SK-MEL-5 (cell line): ENCODE results near the gene HSPBP1. TPM values are rescaled to one million over a fixed set of nuclear protein-coding genes. Genes with fewer than 3 reads are reported as not detected.
A peak's percentile ranks its signal among the peaks of the same experiment; 100 is the strongest.

Experiments
- DNase-seq: peaks from one replicate; pipeline ENCODE4 v3.0.0-alpha.2; 2016; ENCODE audit warnings: low read depth, low spot score
- in situ Hi-C: cut with HindIII; loops from 2 replicates; pipeline ENCODE4 v1.10.0; 2016; ENCODE audit warnings: low sequenced_read_pairs, high pct_unique_total_duplicates, low pct_unique_long_range_greater_than_20kb
- total RNA-seq: library from RNA; depleted of rRNA; stranded (reverse); fragments of >200 nt; shearing (Covaris generic); gene quantifications from 2 replicates; pipeline ENCODE4 v1.2.3, GENCODE V29; 2014

Gene HSPBP1
- total RNA-seq, 1 experiment from 2014 or later = 33.7 TPM

DNA sequence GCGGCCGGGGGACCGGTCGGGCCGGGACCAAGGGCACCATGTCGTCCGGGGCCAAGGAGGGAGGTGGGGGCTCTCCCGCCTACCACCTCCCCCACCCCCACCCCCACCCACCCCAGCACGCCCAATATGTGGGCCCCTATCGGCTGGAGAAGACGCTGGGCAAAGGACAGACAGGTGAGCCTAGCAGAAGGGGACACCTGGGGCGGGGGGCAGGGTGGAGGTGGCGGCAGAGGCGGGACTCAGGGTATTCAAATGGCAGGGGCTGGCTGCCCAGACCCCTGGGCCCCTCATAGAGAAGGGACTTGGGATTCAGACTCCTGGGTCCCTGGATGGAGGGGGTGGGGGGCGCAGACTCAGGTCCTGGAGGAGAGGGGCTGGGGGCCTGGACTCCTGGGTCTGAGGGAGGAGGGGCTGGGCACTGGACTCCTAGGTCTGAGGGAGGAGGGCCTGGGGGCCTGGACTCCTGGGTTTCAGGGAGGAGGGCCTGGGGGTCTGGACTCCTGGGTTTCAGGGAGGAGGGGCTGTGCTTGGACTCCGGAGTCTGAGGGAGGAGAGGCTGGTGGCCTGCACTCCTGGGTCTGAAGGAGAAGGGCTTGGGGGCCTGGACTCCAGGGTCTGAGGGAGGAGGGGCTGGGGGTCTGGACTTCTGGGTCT, 4.6 kb upstream of the HSPBP1 start:
- in situ Hi-C loops = no loop called here
- no peak for DNase-seq

DNA sequence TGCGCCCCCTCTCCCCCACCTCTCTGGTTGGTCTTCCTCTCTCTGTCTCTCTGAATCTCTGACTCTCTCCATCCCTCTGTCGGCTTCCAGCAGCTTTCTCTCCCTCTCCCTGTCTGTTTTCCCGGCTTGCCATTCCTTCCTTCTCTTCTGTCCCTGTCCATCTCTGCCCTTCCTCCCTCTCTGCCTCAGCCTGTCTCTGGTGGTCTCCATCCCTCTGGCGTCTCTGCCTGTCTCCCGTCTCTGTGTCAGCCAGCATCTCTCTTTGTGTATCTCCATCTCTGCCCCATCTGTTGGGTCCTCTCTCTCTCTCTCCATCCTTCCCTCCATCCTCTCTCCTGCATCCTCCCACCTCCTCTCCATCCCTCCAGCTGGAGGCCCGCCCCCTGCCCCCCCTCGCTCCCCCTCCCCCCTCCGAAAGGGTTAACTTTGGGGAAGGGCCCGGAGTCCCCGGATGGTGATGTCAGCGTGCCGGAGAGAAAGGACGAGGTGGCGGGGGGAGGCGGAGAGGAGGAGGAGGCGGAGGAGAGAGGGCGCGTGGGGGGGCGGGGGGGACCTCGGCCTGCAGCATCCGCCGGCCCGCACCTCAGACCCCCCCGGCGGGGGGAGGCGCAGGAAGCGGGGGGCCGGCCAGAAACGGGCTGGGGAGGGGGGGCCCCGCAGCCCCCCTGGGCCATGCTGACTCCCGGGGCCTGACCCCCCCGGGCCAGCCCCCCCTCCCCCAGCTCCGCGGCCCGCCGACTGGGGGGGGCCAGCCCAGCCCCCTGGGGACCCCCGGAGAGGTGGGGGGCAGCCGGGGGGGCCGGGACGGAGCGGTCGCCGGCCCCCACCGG, 3.9 kb upstream of the HSPBP1 start, which contains the start of gene BRSK1:
Gene BRSK1 (plus strand): TSS at position 450 of the 830 bp plus-strand sequence. CDS start 446 bp downstream, outside the sequence.
- peak; percentile 58 for DNase-seq
- in situ Hi-C loops = no loop called here

DNA sequence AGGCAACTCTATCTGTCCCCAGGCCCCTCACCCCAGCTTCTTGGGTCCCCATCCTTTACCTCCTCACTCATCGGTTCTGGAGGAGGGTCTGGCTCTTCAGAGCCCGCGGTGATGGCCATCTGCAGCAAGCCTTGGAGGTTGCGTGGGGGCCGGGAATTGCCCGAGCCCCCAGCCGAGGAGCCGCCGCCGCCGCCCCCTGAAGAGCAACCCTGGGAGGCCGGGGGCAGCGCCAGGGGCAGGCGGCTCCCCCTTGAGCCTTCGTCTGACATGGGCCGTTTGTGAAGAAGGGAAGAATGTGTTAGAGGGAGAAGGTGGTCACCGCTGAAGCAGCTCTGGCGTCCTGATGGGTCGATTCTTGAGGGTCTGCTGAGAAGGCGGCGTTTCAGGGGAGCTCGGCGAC, 570 bp downstream of the HSPBP1 start:
- no peak for DNase-seq
- in situ Hi-C loops = no loop called here

DNA sequence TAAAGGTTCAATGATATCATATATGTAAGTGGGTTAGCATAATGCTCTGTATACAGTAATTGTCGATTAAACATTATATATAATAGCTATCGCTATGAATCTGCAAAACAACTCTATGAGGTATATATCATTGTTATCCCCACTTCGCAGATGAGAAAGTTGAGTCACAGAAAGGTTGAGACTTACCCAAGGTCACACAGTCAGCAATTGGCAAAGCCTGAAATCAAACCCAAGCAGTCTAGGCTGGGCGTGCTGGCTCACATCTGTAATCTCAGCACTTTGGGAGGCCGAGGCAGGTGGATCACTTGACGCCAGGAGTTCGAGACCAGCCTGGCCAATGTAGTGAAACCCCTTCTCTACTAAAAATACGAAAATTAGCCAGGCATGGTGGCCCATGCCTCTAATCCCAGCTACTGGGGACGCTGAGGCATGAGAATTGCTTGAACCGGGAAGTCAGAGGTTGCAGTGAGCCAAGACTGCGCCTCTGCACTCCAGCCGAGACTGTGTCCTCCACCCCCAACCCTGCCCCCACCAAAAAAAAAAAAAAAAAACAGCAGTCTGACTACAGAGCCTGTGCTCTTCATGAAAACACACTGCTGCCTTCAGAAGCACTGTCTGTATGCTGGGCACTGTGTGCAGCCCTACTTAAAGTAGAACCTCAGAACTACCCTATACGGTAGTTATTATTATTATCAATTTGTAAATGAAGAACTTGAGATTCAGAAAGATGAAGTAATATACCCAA, 1.3 kb downstream of the HSPBP1 start:
- no peak for DNase-seq

DNA sequence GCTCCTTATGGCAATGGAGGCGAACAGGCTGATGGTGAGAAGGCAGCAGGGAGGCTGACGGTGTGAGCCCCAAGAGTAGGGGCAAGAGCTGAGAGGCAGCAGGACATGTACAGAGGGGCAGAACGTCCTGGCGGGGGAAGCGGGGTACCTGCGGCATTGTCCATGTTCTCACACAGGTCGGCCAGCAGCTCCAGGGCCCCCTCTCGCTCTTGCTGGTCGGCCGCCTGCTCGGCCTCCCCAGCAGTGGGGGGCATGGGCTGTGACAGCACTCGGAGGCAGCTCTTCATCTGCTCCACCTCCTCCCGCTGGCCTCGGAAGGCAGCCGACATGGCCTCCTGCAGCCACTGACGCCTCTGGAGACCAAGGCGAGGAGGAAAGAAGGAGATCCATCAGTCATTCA, 2.4 kb downstream of the HSPBP1 start:
- in situ Hi-C loops = no loop called here
- no peak for DNase-seq

More for the DNA sequence above, 1.3 kb downstream of the HSPBP1 start:
- in situ Hi-C loops = no loop called here

DNA sequence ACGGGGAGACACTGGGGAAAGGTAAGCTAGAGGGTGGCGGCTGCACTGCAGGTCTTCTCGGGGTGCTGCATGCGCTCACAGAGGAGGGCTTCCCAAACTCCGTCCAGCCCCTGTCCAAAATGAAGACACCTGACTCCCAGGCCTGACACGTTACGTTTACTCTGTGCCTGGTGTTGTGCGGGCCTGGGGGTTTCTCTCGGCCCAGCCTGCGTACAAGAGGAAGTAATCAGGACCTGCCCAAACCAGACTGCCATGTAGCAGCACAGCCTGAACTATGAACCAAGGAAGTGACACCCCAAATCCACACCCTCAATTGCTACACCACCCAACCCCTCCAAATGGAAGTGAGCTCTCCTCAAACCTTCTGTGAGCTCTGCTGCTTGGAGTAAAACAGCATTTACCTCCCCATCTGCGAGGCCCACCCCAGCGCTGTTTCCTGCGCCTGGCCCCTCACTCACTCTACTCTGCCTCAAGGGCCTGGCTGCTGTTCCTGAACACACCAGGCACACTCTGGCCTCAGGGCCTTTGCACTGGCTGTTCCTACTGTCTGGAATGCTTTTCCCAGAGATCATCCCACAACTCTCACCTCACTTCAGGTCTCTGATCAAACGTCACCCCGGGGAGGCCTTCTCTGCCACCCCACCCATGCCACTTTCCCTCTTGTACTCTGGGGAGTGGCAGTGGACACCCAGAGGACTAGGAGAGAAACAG, 3.0 kb downstream of the HSPBP1 start:
- no peak for DNase-seq
- in situ Hi-C loops = no loop called here

DNA sequence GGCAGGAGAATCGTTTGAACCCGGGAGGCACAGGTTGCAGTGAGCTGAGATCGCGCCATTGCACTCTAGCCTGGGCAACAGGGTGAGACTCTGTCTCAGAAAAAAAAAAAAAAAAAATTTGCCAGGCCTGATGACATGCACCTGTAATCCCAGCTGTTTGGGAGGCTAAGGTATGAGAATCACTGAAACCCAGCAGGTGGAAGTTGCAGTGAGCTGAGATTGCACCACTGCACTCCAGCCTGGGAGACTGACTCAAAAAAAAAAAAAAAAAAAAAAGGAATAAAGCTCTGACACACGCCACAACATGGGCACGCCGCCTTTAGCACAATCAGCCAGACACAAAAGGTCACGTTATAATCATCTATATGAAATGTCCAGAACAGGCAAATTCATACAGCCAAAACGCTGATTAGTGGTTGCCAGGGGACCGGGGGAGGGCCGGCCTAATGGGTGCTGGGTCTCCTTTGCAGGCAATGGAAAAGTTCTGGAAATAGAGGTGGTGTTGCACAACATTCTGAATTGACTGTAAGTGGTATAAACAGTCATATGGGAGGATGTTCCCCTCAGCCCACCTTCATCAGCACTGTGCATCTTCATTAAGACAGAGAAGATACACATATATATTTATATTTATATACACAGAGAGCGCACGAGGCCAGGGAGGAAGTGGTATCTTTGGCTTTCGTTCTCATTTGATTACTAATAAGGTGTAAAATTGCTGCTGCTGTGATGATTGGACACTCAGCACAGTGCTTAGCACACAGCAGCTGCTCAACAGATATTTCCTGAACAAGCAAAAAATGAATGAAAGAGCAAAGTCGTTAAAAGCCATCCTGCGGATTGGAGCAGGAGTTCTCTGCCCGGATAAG, 3.8 kb downstream of the HSPBP1 start:
- DNase-seq = no peak
- in situ Hi-C loops = no loop called here

DNA sequence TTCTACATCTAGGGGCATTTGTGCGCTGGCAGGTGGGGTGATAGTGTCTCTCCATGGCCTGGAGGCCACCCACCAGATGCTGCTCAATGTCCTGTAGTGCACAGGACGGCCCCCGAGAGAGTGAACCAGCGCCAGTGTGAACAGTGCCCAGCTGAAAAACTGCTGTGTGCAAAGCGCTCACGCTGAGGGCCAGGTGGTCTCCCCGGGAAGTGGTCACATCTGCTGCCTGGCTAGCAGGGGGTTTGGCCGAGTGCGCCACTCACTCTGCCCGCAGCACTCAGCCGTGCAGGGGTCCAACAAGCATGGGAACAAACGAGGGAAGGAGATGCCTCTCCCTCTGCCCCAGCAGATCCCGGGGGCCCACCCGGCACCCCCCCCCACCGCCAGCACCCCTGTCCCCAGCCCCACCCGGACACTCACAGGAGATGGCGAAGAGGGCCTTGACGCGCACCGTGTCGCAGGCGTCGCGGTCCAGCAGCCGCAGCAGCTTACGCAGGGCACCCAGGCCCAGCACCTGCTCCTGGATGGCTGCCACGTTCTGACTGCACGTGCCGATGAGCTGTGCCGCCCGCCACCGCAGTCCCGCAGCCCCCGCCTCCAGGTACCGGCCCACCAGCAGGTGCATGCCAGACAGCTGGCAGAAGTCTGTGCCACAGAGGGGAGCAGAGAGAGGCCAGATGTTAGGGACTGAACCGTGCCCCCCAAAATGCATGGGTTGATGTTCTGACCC, 5.8 kb downstream of the HSPBP1 start:
- in situ Hi-C loops = no loop called here

DNA sequence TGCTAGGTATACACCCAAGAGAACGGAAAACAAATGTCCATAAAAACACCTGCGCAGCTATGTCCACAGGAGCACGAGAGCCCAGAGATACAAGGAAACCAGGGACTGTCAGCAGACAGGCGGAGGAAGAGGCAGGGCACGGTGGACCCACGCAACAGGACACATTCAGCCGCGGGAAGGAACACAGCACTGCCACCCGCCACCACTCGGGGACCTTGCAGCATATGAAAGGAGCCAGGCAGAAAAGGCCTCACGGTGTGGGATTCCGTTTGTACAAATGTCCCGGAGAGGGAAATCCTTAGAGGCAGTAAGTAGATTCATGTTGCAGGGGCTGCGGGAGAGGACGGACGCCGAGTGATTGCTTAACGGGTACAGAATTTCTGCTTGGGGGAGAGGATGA, 7.8 kb downstream of the HSPBP1 start:
- DNase-seq = no peak
- in situ Hi-C loops = no loop called here

More for the DNA sequence above, 5.8 kb downstream of the HSPBP1 start:
- no peak for DNase-seq

DNA sequence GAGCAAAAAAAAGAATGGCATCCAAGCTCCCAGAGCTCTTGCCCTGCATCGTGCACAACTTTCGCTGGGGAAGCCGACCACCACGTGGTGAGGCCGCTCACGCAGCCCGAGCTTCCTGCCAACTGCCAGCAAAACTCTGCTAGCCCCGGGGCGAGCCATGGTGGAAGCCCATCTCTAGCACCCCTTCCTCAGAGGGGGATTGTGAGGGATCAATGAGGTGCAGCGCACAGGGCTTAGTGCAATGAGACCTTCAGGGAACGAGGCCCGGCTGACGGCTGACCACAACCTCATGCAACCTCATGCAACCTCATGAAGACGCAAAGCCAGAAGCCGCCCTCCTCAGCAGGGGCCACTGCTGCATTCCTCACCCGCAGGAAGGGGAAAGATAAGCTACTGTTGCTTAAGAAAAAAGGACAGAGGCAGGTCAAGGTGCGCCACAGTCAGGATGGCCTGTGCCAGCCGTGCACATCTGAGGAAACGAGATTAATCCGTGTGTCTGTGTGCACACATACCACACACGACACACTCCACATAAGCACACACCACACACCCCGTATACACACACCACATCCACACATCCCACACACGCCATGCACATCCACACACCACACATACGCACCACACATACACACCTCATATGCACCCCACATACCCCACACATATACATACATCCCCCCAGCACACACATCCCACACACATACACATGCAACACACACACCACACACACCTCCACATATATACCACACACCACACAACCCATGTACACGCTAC, 9.6 kb downstream of the HSPBP1 start:
- in situ Hi-C loops = no loop called here
- DNase-seq = no peak

DNA sequence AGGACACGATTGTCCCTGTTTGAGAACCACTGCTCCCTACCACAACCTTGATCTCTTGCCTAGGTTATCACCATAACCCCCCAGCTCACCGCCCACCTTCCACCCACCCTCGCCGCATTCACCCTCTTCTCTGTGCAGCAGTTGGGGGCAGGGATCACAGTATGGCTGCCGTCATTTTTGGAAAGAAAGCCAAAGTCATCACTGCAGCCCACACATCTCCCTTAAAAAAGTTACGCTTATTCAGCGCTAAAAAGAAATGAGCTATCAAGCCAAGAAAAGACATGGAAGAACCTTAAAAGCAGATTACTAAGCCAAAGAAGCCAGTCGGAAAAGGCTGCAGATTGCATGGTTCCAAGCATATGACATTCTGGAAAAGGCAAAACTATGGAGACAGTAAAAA, 10.6 kb downstream of the HSPBP1 start:
- DNase-seq = no peak
- in situ Hi-C loops = no loop called here

DNA sequence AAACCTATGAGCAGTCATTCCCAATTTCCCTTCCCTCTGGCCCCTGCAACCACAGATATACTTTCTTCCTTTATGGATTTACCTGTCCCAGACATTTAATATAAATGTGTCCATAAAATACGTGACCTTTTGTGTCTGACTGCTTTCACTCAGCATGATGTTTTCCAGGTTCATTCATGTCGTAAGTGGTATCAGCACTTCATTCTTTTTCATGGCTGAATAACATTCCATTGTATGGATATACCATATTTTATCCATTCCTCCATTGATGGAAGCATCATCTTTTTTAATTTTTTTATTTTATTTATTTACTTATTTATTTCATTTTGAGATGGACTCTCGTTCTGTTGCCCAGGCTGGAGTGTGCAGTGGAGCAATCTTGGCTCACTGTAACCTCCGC, 13.1 kb downstream of the HSPBP1 start:
- in situ Hi-C loops = no loop called here
- DNase-seq = no peak

DNA sequence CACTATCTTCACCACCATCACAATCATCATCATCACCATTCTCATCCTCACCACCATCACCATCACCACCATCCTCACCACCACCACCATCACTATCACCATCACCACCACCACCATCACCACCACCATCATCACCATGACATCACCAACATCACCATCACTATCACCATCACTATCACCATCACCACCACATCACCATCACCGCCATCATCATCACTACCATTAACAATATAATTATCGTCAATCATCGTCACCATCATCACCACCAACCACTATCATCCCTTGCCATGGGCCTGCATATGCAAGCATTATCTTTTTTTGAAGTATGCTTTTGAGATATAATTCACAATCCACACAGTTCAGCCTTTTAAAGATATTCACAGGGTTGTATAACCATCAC, 13.5 kb downstream of the HSPBP1 start:
- in situ Hi-C loops = no loop called here

DNA sequence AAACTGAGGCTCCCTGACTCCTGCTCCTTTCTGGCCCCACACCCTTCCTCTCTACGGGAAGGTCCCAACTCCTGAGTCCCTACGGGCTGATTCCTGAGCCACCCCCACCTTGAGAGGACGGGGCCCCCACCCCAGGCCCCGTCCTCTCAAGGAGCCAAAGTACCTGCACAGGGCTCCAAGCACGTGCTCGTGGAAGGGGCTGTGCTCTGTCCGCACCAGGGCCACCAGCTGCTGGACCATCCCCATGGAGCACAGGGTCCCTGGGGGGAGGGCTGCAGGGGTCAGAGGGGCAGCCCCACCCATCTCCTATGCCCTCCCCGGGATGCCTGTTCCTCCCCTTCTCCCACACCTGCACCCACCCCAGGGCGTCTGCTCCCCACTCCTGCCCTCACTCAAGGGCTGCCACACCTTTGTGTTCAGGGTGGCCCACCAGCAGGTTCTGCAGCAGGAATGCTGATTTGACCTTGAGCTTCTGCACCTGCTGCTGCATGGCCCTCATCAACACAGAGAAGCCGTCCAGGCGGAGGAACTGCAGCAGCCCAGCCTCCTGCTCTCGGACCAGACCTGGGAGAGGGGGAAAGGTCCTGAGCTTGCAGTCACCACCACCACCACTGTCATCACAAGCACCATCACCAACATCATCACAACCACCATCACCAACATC, 14.1 kb downstream of the HSPBP1 start:
- in situ Hi-C loops = no loop called here
- DNase-seq = no peak

More for the DNA sequence above, 13.5 kb downstream of the HSPBP1 start:
- no peak for DNase-seq

DNA sequence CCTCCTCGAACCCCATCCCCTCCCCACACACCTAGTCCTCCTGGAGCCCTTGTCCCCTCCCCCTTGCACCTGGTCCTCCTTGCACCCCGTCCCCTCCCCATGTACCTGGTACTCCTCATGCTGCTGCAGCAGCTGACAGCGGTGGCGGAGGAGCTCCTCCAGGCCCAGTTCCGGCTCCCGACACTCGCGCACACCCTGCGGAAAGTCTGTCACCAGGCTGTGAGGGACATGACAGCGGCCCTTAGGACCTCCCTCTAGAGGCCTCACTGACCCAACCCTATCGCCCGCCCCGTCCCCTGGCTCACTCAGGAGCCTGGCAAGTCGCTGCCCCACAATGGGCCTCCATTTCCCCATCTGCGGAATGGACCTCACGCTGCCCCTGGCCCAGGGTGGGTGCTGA, 14.7 kb downstream of the HSPBP1 start:
- no peak for DNase-seq
- in situ Hi-C loops = no loop called here
